OCI-LY7 (cell line): ENCODE data around the gene KIN. TPM values are rescaled to one million over a fixed set of nuclear protein-coding genes. Genes with fewer than 3 reads are reported as not detected.

Experiments used
- BruUV-seq: library from RNA; stranded (reverse); fragments of 400-500 nt; replicated peaks from 2 replicates; lab custom pipeline; 2021; lab: Mats Ljungman, UMichigan
- CTCF ChIA-PET: fragments of 300-600 bp; sonication (Branson Sonifier 250); formaldehyde crosslinking; loops from one replicate; lab custom pipeline; 2022; ENCODE audit warnings: antibody characterized with exemption; ENCODE audit not compliant: unreplicated experiment; lab: Charles Lee
- POLR2A ChIA-PET: fragments of 300-600 bp; sonication (Branson Sonifier 250); formaldehyde crosslinking; loops from one replicate; lab custom pipeline; 2022; ENCODE audit warnings: antibody characterized with exemption; lab: Charles Lee
- DNase-seq: peaks from one replicate; pipeline ENCODE4 v3.0.0-alpha.2; 2015; ENCODE audit warnings: low spot score
- H2AFZ ChIP-seq: fragments of 200-600 bp; sonication (generic), shearing (Covaris generic); 2 replicates; pipeline ENCODE4 v1.6.1; 2014; ENCODE audit warnings: mild to moderate bottlenecking, antibody characterized with exemption, low read length, moderate library complexity
- H3K27ac ChIP-seq: fragments of 200-600 bp; sonication (generic); 2 replicates; pipeline ENCODE4 v1.5.1; 2014; ENCODE audit warnings: mixed run types, low read depth, mild to moderate bottlenecking, moderate library complexity, low read length, inconsistent platforms; ENCODE audit not compliant: poor library complexity, severe bottlenecking
- H3K36me3 ChIP-seq: fragments of 200-600 bp; sonication (generic); 2 replicates; pipeline ENCODE4 v1.6.1; 2014; ENCODE audit warnings: mild to moderate bottlenecking, antibody characterized with exemption, low read length, moderate library complexity, mixed read lengths; ENCODE audit not compliant: insufficient read depth
- H3K4me1 ChIP-seq: fragments of 200-600 bp; sonication (generic); 2 replicates; pipeline ENCODE4 v1.5.1; 2014; ENCODE audit warnings: mild to moderate bottlenecking, low read length; ENCODE audit not compliant: insufficient read depth, poor library complexity, severe bottlenecking
- H3K4me2 ChIP-seq: fragments of 200-600 bp; sonication (generic); 2 replicates; pipeline ENCODE4 v1.6.1; 2014; ENCODE audit warnings: mild to moderate bottlenecking, low read length
- H3K4me3 ChIP-seq: fragments of 200-600 bp; sonication (generic); 2 replicates; pipeline ENCODE4 v1.5.1; 2014; ENCODE audit warnings: mild to moderate bottlenecking, low read depth, low read length; ENCODE audit not compliant: poor library complexity, severe bottlenecking
- H3K79me2 ChIP-seq: fragments of 200-600 bp; sonication (generic); 2 replicates; pipeline ENCODE4 v1.6.1; 2016; ENCODE audit warnings: low read depth, mild to moderate bottlenecking, low read length, moderate library complexity, mixed read lengths; ENCODE audit not compliant: insufficient read depth
- H3K9me2 ChIP-seq: fragments of 200-600 bp; sonication (generic); 2 replicates; pipeline ENCODE4 v1.6.1; 2016; ENCODE audit warnings: mild to moderate bottlenecking, low read length, mixed read lengths; ENCODE audit not compliant: insufficient read depth
- H3K9me3 ChIP-seq: fragments of 200-600 bp; sonication (generic); 2 replicates; pipeline ENCODE4 v1.6.1; 2014; ENCODE audit warnings: mild to moderate bottlenecking, mixed run types, low read length, mixed read lengths
- H4K20me1 ChIP-seq: fragments of 200-600 bp; sonication (generic); 2 replicates; pipeline ENCODE4 v1.6.1; 2014; ENCODE audit warnings: mild to moderate bottlenecking, antibody characterized with exemption, low read length, moderate library complexity, mixed read lengths; ENCODE audit not compliant: insufficient read depth
- EZH2phosphoT487 ChIP-seq: fragments of 200-600 bp; sonication (generic); IDR thresholded peaks from 2 replicates; pipeline ENCODE4 v1.6.1; 2018; ENCODE audit warnings: low read depth, borderline replicate concordance, mild to moderate bottlenecking, mixed run types, antibody characterized with exemption, low read length, moderate library complexity, mixed read lengths
- intact Hi-C: fragments of 100-400 bp; cut with micrococcal nuclease; formaldehyde crosslinking; loops from one replicate; pipeline ENCODE4 v1.10.0; 2022; ENCODE audit not compliant: unreplicated experiment
- total RNA-seq, 2 experiments: library from RNA; depleted of rRNA in 1 of 2; stranded (reverse); fragments of >200 nt in 1 of 2; shearing (Covaris generic) in 1 of 2; gene quantifications; 2 replicates each; pipeline ENCODE4 v1.2.3, GENCODE V29; 2014 to 2022
- TF ChIP-seq, protein P1 (sequence below): fragments of 200-600 bp; sonication (generic); conservative IDR thresholded peaks from 2 replicates; pipeline ENCODE4 v1.5.1; 2014; ENCODE audit warnings: mild to moderate bottlenecking, antibody characterized with exemption, low read length, moderate library complexity, mixed read lengths

Gene KIN
- total RNA-seq, 2 experiments from 2014 or later: 12.0 to 15.5 TPM

DNA sequence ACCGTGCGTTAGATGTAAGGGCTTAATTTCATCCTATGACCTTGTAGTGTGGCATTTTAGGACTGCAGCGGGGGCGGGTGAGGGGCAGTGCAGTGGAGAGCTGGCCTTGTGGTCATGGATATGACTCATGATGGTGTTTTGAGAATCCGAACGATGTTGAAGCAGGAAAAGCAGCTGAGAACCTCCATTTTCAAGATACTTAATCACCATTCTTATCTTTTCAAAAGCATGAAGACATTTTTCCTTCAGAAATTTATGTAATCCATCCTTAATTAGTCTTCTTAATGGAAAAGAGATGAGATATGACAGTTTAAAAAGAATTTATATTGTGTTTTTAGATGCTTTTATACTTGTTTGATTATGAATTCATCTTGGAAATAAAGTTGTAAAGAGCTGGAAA is 9.8 kb upstream of the KIN start:
- H2AFZ ChIP-seq: no peak overlapping the region
- H3K4me2 ChIP-seq: no peak overlapping the region
- ChIA-PET POLR2A (interaction anchor here (1.0 to 1.4 kb wide), 2 partner anchors 9 to 20 kb away, joined by 3 read pairs; partner anchors contain the start of genes ATP5F1C and TAF3), CTCF (interaction anchor here (1.0 kb wide), 1 partner anchor 10 kb away, joined by 4 read pairs; the partner anchor contains the start of genes ATP5F1C and KIN)
- intact Hi-C loops: no loop called here
- H3K79me2 ChIP-seq: peaks cover 45% of the 10 kb centered on the region
- H4K20me1 ChIP-seq: peaks cover 30% of the 10 kb centered on the region
- H3K9me3 ChIP-seq: no peaks in the 10 kb centered on the region
- no peaks in the 10 kb centered on the region for H3K9me2 ChIP-seq
- no peak for DNase-seq
- TF ChIP-seq EZH2phosphoT487: no peak
- TF ChIP-seq, protein P1, sequence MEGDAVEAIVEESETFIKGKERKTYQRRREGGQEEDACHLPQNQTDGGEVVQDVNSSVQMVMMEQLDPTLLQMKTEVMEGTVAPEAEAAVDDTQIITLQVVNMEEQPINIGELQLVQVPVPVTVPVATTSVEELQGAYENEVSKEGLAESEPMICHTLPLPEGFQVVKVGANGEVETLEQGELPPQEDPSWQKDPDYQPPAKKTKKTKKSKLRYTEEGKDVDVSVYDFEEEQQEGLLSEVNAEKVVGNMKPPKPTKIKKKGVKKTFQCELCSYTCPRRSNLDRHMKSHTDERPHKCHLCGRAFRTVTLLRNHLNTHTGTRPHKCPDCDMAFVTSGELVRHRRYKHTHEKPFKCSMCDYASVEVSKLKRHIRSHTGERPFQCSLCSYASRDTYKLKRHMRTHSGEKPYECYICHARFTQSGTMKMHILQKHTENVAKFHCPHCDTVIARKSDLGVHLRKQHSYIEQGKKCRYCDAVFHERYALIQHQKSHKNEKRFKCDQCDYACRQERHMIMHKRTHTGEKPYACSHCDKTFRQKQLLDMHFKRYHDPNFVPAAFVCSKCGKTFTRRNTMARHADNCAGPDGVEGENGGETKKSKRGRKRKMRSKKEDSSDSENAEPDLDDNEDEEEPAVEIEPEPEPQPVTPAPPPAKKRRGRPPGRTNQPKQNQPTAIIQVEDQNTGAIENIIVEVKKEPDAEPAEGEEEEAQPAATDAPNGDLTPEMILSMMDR: no peak
- no peak overlapping the region for H3K4me3 ChIP-seq
- peaks cover 95% of the 10 kb centered on the region for H3K36me3 ChIP-seq
- peaks cover 4% of the 10 kb centered on the region for H3K4me1 ChIP-seq
- no TSS peak for BruUV-seq
- H3K27ac ChIP-seq: no peak overlapping the region

DNA sequence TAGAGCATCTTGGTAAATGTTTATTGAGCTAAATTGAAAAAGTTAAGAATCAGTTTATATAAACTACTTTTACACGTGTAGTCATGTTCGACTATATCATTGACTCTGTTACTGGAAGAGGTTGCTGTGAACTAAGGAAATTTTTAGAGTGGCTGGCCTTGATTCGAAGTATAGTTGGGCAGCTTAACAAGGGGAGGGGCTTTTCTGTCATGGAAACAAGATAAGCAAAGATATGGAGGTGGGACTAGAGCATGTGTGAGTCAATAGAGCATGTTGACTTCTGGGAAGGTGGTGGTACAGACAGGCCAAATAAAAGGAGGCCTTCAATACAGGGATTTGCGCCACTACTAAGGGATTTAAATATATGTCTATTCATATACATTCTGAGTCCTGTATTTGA is 7.8 kb upstream of the KIN start:
- intact Hi-C loops: no loop called here
- no peaks in the 10 kb centered on the region for H3K9me3 ChIP-seq
- peaks cover 95% of the 10 kb centered on the region for H3K36me3 ChIP-seq
- H3K4me3 ChIP-seq: no peak overlapping the region
- peaks cover 65% of the 10 kb centered on the region for H3K79me2 ChIP-seq
- POLR2A ChIA-PET: no interaction called here
- BruUV-seq: no TSS peak
- peaks cover 38% of the 10 kb centered on the region for H4K20me1 ChIP-seq
- CTCF ChIA-PET: no interaction called here
- no peak overlapping the region for H3K4me2 ChIP-seq
- no peak overlapping the region for H3K27ac ChIP-seq
- TF ChIP-seq, protein P1: no peak
- TF ChIP-seq EZH2phosphoT487: no peak
- peaks cover 4% of the 10 kb centered on the region for H3K4me1 ChIP-seq
- no peak overlapping the region for H2AFZ ChIP-seq
- no peak for DNase-seq
- H3K9me2 ChIP-seq: no peaks in the 10 kb centered on the region

DNA sequence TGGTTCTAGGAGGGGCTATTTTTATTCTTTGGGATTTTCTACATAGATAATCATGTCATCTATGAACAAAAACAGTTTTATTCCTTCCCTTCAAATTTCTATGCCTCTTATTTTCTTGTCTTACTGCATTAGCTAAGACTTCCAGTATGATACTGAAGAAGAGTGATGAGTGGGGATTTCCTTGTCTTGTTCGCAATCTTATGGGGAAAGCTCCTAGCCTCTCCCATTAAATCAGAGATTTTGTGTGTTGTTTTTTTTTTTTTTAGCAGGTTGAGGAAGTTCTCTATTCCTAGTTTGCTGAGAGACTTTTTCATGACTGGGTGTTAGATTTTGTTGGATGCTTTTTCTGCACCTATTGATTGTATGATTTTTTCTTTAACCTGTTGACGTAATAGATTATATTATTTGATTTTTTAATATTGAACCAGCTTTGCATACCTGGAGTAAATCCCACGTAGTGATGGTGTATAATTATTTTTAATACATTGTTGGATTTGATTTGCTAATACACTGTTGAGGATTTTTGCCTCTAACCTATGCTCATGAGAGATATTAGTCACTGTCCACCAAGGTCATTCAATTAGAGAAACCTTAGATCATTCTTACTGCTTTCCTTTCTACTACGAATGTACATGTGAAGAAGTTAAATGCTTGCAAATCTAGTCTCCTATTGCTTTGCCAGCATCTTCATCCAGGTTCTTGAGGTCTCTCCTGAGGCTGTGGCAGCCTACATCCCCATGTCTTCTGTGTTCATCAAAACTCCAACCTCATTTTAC is 6.6 kb upstream of the KIN start:
- no peak overlapping the region for H3K27ac ChIP-seq
- POLR2A ChIA-PET: interaction anchor here (0.7 to 1.7 kb wide), 3 partner anchors 23 to 1426 kb away, joined by 3 read pairs; no protein-coding TSS in a partner anchor
- no peaks in the 10 kb centered on the region for H3K9me2 ChIP-seq
- CTCF ChIA-PET: no interaction called here
- no peak for TF ChIP-seq EZH2phosphoT487
- TF ChIP-seq, protein P1: no peak
- peaks cover 77% of the 10 kb centered on the region for H3K79me2 ChIP-seq
- BruUV-seq: no TSS peak
- intact Hi-C loops: no loop called here
- H2AFZ ChIP-seq: no peak overlapping the region
- H4K20me1 ChIP-seq: peaks cover 50% of the 10 kb centered on the region
- peaks cover 93% of the 10 kb centered on the region for H3K36me3 ChIP-seq
- no peak overlapping the region for H3K4me2 ChIP-seq
- H3K9me3 ChIP-seq: no peaks in the 10 kb centered on the region
- no peak for DNase-seq
- H3K4me3 ChIP-seq: no peak overlapping the region
- H3K4me1 ChIP-seq: peaks cover 10% of the 10 kb centered on the region
